ENCODE results near the gene CCDC144A. TPM values are rescaled to one million over a fixed set of nuclear protein-coding genes. Genes with fewer than 3 reads are reported as not detected.
"Not testable (repeated sequence)": the region's sequence is repeated elsewhere in the genome, so short reads cannot be mapped to it uniquely, and the experiment has no call there.

The CCDC144A gene
- polyA plus RNA-seq (2011; rRNA removed), result 9.2 and 12.7 TPM in 2 replicates
- 0.39 and 0.48 TPM in 2 replicates for polyA plus RNA-seq (2012; cell fraction: cytosol; rRNA removed)
- 2.0 and 3.0 TPM in 2 replicates for polyA plus RNA-seq (2012; cell fraction: nucleus; rRNA removed)
- polyA plus RNA-seq (2017; fragmentation: RNase III; extraction: RNeasy Plus Mini Kit Qiagen cat#74134 plus additional on column Dnase treatment), result 2.4 to 3.1 TPM (median 2.5 TPM) in 3 replicates
- 10.1 and 12.5 TPM in 2 replicates for polyA minus RNA-seq (2011; rRNA and poly(A)+ RNA removed)

- FAIRE-seq, H3K4me3 ChIP-seq, H3K4me2 ChIP-seq, H3K27ac ChIP-seq, H3K9me3 ChIP-seq, POLR2A ChIA-PET, CTCF ChIA-PET, H3K4me1 ChIP-seq: not testable (repeated sequence)
- ATAC-seq (peak; percentile 54 to 73; a peak in 4 of 6 replicates), DNase-seq (ENCODE audit: low read depth in 1 of 2, low spot score in 1 of 2) (peak in 1 of 2 experiments; percentile 34)
- 82% methylated on average over 25 of the region's 33 CpGs for WGBS (ENCODE audit: missing lambda C conversion rate)
- TF ChIP-seq CTCF (IDR thresholded peaks at IDR 0.05) (peak; percentile 33; the same call in 1 of the 3 replicates), RAD21 (conservative IDR thresholded peaks at IDR 0.05 in 1 of 2, IDR thresholded peaks at IDR 0.05 in 1 of 2) (peak in 1 of 2 experiments; percentile 45; a peak in 2 of 5 replicates)
Measured at GRCh38 chr17:16689731-16690281, at the start of gene CCDC144A. Gene CCDC144A, plus strand, starts transcription at chr17:16690241. Its CDS starts 160 bp downstream, at chr17:16690401.

GRCh38 chr17:16649585-16649984 is 40.5 kb upstream of the CCDC144A start:
- Histone ChIP-seq H3K4me2 (no peak overlapping the region), H3K4me1 (peaks cover 16% of the 10 kb centered on the region), H3K4me3 (no peak overlapping the region), H3K27ac (no peak overlapping the region), H3K9me3 (peaks cover 14% of the 10 kb centered on the region; the same call in 2 of the 3 replicates)
- no peak for FAIRE-seq
- no peak for DNase-seq (ENCODE audit: low read depth in 1 of 2, low spot score in 1 of 2)
- CTCF ChIA-PET, result no interaction called here
- no peak for TF ChIP-seq SREBF2 (IDR thresholded peaks at IDR 0.05)
- ATAC-seq, result no peak
- WGBS (ENCODE audit: missing lambda C conversion rate), result 87% methylated on average over 3 of the region's 3 CpGs
- POLR2A ChIA-PET, result no interaction called here

- Histone ChIP-seq H3K4me1 (peaks cover 16% of the 10 kb centered on the region), H3K27ac (peak overlapping the region; percentile 90 to 91; a peak in 1 of 6 replicates), H3K4me2 (peak overlapping the region; percentile 94), H3K4me3 (peak overlapping the region; percentile 68; the same call in 2 of the 3 replicates), H3K9me3 (peaks cover 15% of the 10 kb centered on the region; the same call in 2 of the 3 replicates)
- no peak for DNase-seq (ENCODE audit: low read depth in 1 of 2, low spot score in 1 of 2)
- CTCF ChIA-PET, result no interaction called here
- FAIRE-seq, result no peak
- 92% methylated on average over 4 of the region's 4 CpGs for WGBS (ENCODE audit: missing lambda C conversion rate)
- POLR2A ChIA-PET, result no interaction called here
- ATAC-seq, result no peak
- TF ChIP-seq MAFK (IDR thresholded peaks at IDR 0.05; ENCODE audit: partially characterized antibody) (peak; percentile 94), ZNF302 (CRISPR knock-in tag; IDR thresholded peaks at IDR 0.05) (no peak), BCL3 (IDR thresholded peaks at IDR 0.05) (no peak), JUNB (IDR thresholded peaks at IDR 0.05) (no peak), ZFP36 (IDR thresholded peaks at IDR 0.05; ENCODE audit: borderline replicate concordance, partially characterized antibody) (no peak)
Measured at GRCh38 chr17:16652252-16652651, 37.8 kb upstream of the CCDC144A start.

GRCh38 chr17:16652847-16653366 is 37.1 kb upstream of the CCDC144A start:
- Histone ChIP-seq H3K4me3 (peak overlapping the region; percentile 68), H3K4me2 (peak overlapping the region; percentile 94), H3K27ac (peak overlapping the region; percentile 90 to 91), H3K9me3 (peaks cover 15% of the 10 kb centered on the region; the same call in 2 of the 3 replicates), H3K4me1 (peaks cover 16% of the 10 kb centered on the region)
- POLR2A ChIA-PET, result interaction anchor here (0.9 to 1.4 kb wide), 4 partner anchors 24 to 272 kb away, joined by 3 to 8 read pairs (median 6); partner anchors contain the start of gene UBB
- CTCF ChIA-PET, result interaction anchor here (0.6 kb wide), 1 partner anchor 353 kb away, joined by 4 read pairs; no protein-coding TSS in a partner anchor
- no peak for DNase-seq (ENCODE audit: low read depth in 1 of 2, low spot score in 1 of 2)
- WGBS (ENCODE audit: missing lambda C conversion rate), result 34% methylated on average over 7 of the region's 8 CpGs
- no peak for FAIRE-seq
- peak; percentile 10 to 26 for ATAC-seq
- no peak for TF ChIP-seq HOXB5 (CRISPR knock-in tag; IDR thresholded peaks at IDR 0.05)
- no peak for TF ChIP-seq NR3C1 (IDR thresholded peaks at IDR 0.05)
- TF ChIP-seq ZSCAN20 (CRISPR knock-in tag; IDR thresholded peaks at IDR 0.05), result no peak
- no peak for TF ChIP-seq ESRRA (IDR thresholded peaks at IDR 0.05; ENCODE audit: borderline replicate concordance, low read length)
- TF ChIP-seq GATA3 (IDR thresholded peaks at IDR 0.05; ENCODE audit: borderline replicate concordance), result no peak
- TF ChIP-seq CTCF (IDR thresholded peaks at IDR 0.05), result no peak
- TF ChIP-seq FOSL2 (IDR thresholded peaks at IDR 0.05), result no peak
- no peak for TF ChIP-seq FOSL2 (CRISPR knock-in tag; IDR thresholded peaks at IDR 0.05)
- TF ChIP-seq RCOR1 (IDR thresholded peaks at IDR 0.05; ENCODE audit: low read depth, low read length), result no peak
- TF ChIP-seq FOXS1 (CRISPR knock-in tag; IDR thresholded peaks at IDR 0.05), result no peak
- no peak for TF ChIP-seq HOXA7 (CRISPR knock-in tag; IDR thresholded peaks at IDR 0.05)
- TF ChIP-seq ZFP36 (IDR thresholded peaks at IDR 0.05; ENCODE audit: borderline replicate concordance, partially characterized antibody), result no peak
- TF ChIP-seq MAFK (IDR thresholded peaks at IDR 0.05; ENCODE audit: partially characterized antibody), result no peak
- TF ChIP-seq MAX (IDR thresholded peaks at IDR 0.05), result no peak
- no peak for TF ChIP-seq MAZ (IDR thresholded peaks at IDR 0.05; ENCODE audit: borderline replicate concordance, low read depth, low read length)
- no peak for TF ChIP-seq RARB (CRISPR knock-in tag; IDR thresholded peaks at IDR 0.05)
